Limb (tissue), 2 donors: ENCODE data around the gene CFAP69.
A peak's percentile ranks its signal among the peaks of the same experiment; 100 is the strongest.
"Not testable (repeated sequence)": the region's sequence is repeated elsewhere in the genome, so short reads cannot be mapped to it uniquely, and the experiment has no call there.

ENCODE experiments used
- DNase-seq, 2 donors: peaks; one replicate each; pipeline ENCODE4 v3.0.0-alpha.2; 2016; ENCODE audit errors: extremely low spot score in 2 of 2

Gene CFAP69

GRCh38 chr7:90270431-90271178, 25.6 kb downstream of the CFAP69 start:
- no peak for DNase-seq

- no peak for DNase-seq
Measured at GRCh38 chr7:90271753-90272152, 26.8 kb downstream of the CFAP69 start.

GRCh38 chr7:90272242-90272641, 27.3 kb downstream of the CFAP69 start:
- DNase-seq: no peak

GRCh38 chr7:90274161-90274560, 29.2 kb downstream of the CFAP69 start:
- DNase-seq: no peak

GRCh38 chr7:90276033-90276728, 31.2 kb downstream of the CFAP69 start:
- DNase-seq: no peak

- DNase-seq: no peak
Measured at GRCh38 chr7:90288154-90288553, 43.2 kb downstream of the CFAP69 start.

- DNase-seq: no peak
Measured at GRCh38 chr7:90290244-90291113, 45.5 kb downstream of the CFAP69 start.

GRCh38 chr7:90298145-90299038, 53.4 kb downstream of the CFAP69 start:
- peak in 1 of 2 donors; percentile 53 for DNase-seq

GRCh38 chr7:90303241-90303640, 58.3 kb downstream of the CFAP69 start:
- DNase-seq: no peak

GRCh38 chr7:90309872-90310271, 64.9 kb downstream of the CFAP69 start:
- no peak for DNase-seq

- DNase-seq: no peak
Measured at GRCh38 chr7:90311175-90311574, 66.2 kb downstream of the CFAP69 start.

GRCh38 chr7:90312745-90313144, 67.8 kb downstream of the CFAP69 start:
- no peak for DNase-seq

GRCh38 chr7:90313907-90314306, 68.9 kb downstream of the CFAP69 start:
- DNase-seq: no peak

GRCh38 chr7:90320014-90320413, 75.0 kb downstream of the CFAP69 start:
- no peak for DNase-seq

GRCh38 chr7:90320418-90320800, 75.4 kb downstream of the CFAP69 start:
- DNase-seq: no peak

GRCh38 chr7:90320801-90321494, 76.0 kb downstream of the CFAP69 start, which contains the start of gene FAM237B:
FAM237B (minus strand) TSS chr7:90321304; CDS start chr7:90319748, 1,556 bp downstream.
- peak in 1 of 2 donors; percentile 45 for DNase-seq

GRCh38 chr7:90322837-90323236, 77.9 kb downstream of the CFAP69 start:
- DNase-seq: no peak

GRCh38 chr7:90326500-90326899, 81.5 kb downstream of the CFAP69 start:
- no peak for DNase-seq

- no peak for DNase-seq
Measured at GRCh38 chr7:90334193-90334843, 89.3 kb downstream of the CFAP69 start.

- not testable (repeated sequence) for DNase-seq
Measured at GRCh38 chr7:90334926-90335325, 90.0 kb downstream of the CFAP69 start.
